Keratinocyte (primary cell): ENCODE results near the gene PARP11. TPM values are rescaled to one million over a fixed set of nuclear protein-coding genes. Genes with fewer than 3 reads are reported as not detected.

ENCODE experiments used
- DNase-seq: peaks from one replicate; pipeline ENCODE4 v3.0.0-alpha.2; 2011; ENCODE audit warnings: low read depth, missing footprints, low spot score
- FAIRE-seq: peaks from 2 replicates; lab custom pipeline; 2011; peaks lifted over from hg19 to GRCh38; lab: Jason Lieb, UNC
- H2AFZ ChIP-seq: 2 replicates; pipeline ENCODE4 v1.6.0; 2012; ENCODE audit warnings: low read length, control low read depth, inconsistent platforms; ENCODE audit not compliant: control insufficient read depth
- H3K27ac ChIP-seq: 2 replicates; pipeline ENCODE4 v1.5.1; 2011; ENCODE audit warnings: low read length; ENCODE audit not compliant: control insufficient read depth, insufficient read depth
- H3K27me3 ChIP-seq: 3 replicates; pipeline ENCODE4 v1.6.0; 2011; ENCODE audit warnings: low read length; ENCODE audit not compliant: control insufficient read depth, insufficient read depth; ENCODE audit errors: extremely low read depth
- H3K36me3 ChIP-seq, 2 experiments: 2 replicates in 1 of 2; 3 replicates in 1 of 2; pipeline ENCODE4 v1.5.1; 2011; ENCODE audit warnings: low read length in 2 of 2, mild to moderate bottlenecking in 1 of 2; ENCODE audit not compliant: control insufficient read depth in 2 of 2, insufficient read depth in 2 of 2; ENCODE audit errors: extremely low read depth in 1 of 2
- H3K4me1 ChIP-seq: 3 replicates; pipeline ENCODE4 v1.5.1; 2011; ENCODE audit warnings: low read length; ENCODE audit not compliant: control insufficient read depth, insufficient read depth; ENCODE audit errors: extremely low read depth
- H3K4me2 ChIP-seq: 3 replicates; pipeline ENCODE4 v1.6.0; 2011; ENCODE audit warnings: low read depth, low read length; ENCODE audit not compliant: control insufficient read depth, insufficient read depth; ENCODE audit errors: extremely low read depth
- H3K4me3 ChIP-seq, 3 experiments: fragments of 200-600 bp in 1 of 3; sonication (generic) in 1 of 3; 2 replicates in 2 of 3; 3 replicates in 1 of 3; pipeline ENCODE4 v1.5.1; 2011 to 2016; ENCODE audit warnings: low read length in 3 of 3, mild to moderate bottlenecking in 3 of 3, control low read depth in 2 of 3, inconsistent platforms in 1 of 3, low read depth in 1 of 3, mixed read lengths in 1 of 3, mixed run types in 1 of 3, moderate library complexity in 1 of 3; ENCODE audit not compliant: control insufficient read depth in 2 of 3, insufficient read depth in 2 of 3; ENCODE audit errors: extremely low read depth in 1 of 3
- H3K79me2 ChIP-seq: 2 replicates; pipeline ENCODE4 v1.6.0; 2012; ENCODE audit warnings: low read length; ENCODE audit not compliant: control insufficient read depth, insufficient read depth
- H3K9ac ChIP-seq: 3 replicates; pipeline ENCODE4 v1.6.0; 2011; ENCODE audit warnings: low read length; ENCODE audit not compliant: control insufficient read depth, insufficient read depth; ENCODE audit errors: extremely low read depth
- H3K9me1 ChIP-seq: 3 replicates; pipeline ENCODE4 v1.6.0; 2011; ENCODE audit warnings: low read length; ENCODE audit not compliant: control insufficient read depth, insufficient read depth; ENCODE audit errors: extremely low read depth
- H3K9me3 ChIP-seq: 2 replicates; pipeline ENCODE4 v1.5.1; 2012; ENCODE audit warnings: low read depth, low read length; ENCODE audit not compliant: control insufficient read depth
- H4K20me1 ChIP-seq: 3 replicates; pipeline ENCODE4 v1.6.0; 2011; ENCODE audit warnings: low read length; ENCODE audit not compliant: control insufficient read depth, insufficient read depth; ENCODE audit errors: extremely low read depth
- EZH2 ChIP-seq: IDR thresholded peaks from one replicate; pipeline ENCODE4 v1.6.1; 2012; ENCODE audit warnings: inconsistent platforms, mild to moderate bottlenecking, low read length, moderate library complexity
- dilution Hi-C: fragments of 300-500 bp; cut with MboI; formaldehyde crosslinking; loops from one replicate; pipeline ENCODE4 v1.7.0; 2020; ENCODE audit warnings: low sequenced_read_pairs; ENCODE audit not compliant: extremely low pct_ligation_motif_present
- polyA plus RNA-seq, 5 experiments: library from polyadenylated mRNA; depleted of rRNA in 3 of 5; stranded (reverse) in 3 of 5; stranded (forward) in 1 of 5; unstranded in 1 of 5; fragments of >200 nt; gene quantifications; 1 replicate in 1 of 5; 2 replicates in 3 of 5; 3 replicates in 1 of 5; pipeline versions ENCODE4 v1.2.1 to v1.2.3, GENCODE V29; 2011 to 2012; ENCODE audit warnings: missing spikeins in 2 of 5, low read depth in 1 of 5, low replicate concordance in 1 of 5
- TF ChIP-seq, protein P1 (sequence below), 3 experiments: IDR thresholded peaks in 1 of 3; conservative IDR thresholded peaks in 1 of 3; optimal IDR thresholded peaks in 1 of 3; 2 replicates in 2 of 3; 3 replicates in 1 of 3; pipeline versions ENCODE3 to v1.5.1; 2011; ENCODE audit warnings: low read length in 3 of 3, mild to moderate bottlenecking in 3 of 3, moderate library complexity in 2 of 3, control low read depth in 1 of 3, inconsistent platforms in 1 of 3; ENCODE audit not compliant: insufficient read depth in 2 of 3; ENCODE audit errors: extremely low read depth in 1 of 3

PARP11 gene
- polyA plus RNA-seq, 1 donor (not counting 4 experiments of a cell fraction or from before 2014, with no cell fraction given) = 5.4 TPM

DNA sequence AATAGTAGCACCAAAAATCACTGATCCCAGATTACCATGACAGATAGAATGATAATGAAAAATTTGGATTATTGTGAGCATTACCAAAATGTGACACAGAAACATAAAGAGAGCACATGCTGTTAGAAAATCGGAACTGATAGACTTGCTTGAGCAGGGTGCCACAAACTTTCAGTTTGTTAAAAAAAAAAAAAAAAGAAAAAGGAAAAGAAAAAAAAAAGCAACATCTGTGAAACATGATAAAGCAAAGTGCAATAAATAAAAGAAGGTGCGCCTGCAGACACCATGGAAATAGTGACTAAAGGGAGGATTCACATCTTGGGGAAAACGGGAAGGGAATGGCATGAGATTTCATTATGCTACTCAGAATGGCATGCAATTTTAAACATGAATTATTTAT is 6.6 kb upstream of the PARP11 start:
- Histone ChIP-seq H3K4me3 (no peak overlapping the region), H2AFZ (no peak overlapping the region), H3K79me2 (no peaks in the 10 kb centered on the region), H3K36me3 (no peaks in the 10 kb centered on the region), H3K4me2 (no peak overlapping the region), H3K9ac (no peak overlapping the region), H3K27ac (no peak overlapping the region), H3K9me1 (no peaks in the 10 kb centered on the region), H3K9me3 (no peaks in the 10 kb centered on the region), H3K4me1 (no peaks in the 10 kb centered on the region), H4K20me1 (no peaks in the 10 kb centered on the region), H3K27me3 (peaks cover 4% of the 10 kb centered on the region)
- DNase-seq (no peak), FAIRE-seq (no peak)
- dilution Hi-C loops = no loop called here
- TF ChIP-seq, protein P1, sequence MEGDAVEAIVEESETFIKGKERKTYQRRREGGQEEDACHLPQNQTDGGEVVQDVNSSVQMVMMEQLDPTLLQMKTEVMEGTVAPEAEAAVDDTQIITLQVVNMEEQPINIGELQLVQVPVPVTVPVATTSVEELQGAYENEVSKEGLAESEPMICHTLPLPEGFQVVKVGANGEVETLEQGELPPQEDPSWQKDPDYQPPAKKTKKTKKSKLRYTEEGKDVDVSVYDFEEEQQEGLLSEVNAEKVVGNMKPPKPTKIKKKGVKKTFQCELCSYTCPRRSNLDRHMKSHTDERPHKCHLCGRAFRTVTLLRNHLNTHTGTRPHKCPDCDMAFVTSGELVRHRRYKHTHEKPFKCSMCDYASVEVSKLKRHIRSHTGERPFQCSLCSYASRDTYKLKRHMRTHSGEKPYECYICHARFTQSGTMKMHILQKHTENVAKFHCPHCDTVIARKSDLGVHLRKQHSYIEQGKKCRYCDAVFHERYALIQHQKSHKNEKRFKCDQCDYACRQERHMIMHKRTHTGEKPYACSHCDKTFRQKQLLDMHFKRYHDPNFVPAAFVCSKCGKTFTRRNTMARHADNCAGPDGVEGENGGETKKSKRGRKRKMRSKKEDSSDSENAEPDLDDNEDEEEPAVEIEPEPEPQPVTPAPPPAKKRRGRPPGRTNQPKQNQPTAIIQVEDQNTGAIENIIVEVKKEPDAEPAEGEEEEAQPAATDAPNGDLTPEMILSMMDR (optimal IDR thresholded peaks at IDR 0.05 in 1 of 3, IDR thresholded peaks at IDR 0.05 in 1 of 3, conservative IDR thresholded peaks at IDR 0.05 in 1 of 3; ENCODE audit: extremely low read depth in 1 of 3, insufficient read depth in 2 of 3, low read length in 3 of 3) = no peak
- no peak for TF ChIP-seq EZH2

DNA sequence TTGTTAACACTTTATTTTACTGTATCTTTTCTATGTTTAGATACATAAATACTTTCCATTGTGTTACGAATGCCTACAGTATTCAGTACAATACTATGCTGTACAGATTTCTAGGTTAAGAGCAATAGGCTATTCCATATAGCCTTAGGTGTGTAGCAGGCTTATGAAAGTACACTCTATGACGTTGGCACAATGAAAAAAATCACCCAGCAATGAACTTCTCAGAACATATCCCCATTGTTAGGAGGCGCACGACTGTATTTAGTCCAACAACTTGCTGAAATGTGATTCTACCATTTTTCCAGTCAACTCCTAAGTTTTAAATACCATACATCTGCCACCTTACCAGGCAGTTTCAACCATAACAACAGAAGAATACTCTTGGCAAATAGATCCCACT is 1.8 kb downstream of the PARP11 start:
- peak overlapping the region in 1 of 3 experiments; percentile 92 for H3K4me3 ChIP-seq
- TF ChIP-seq, protein P1 (optimal IDR thresholded peaks at IDR 0.05 in 1 of 3, IDR thresholded peaks at IDR 0.05 in 1 of 3, conservative IDR thresholded peaks at IDR 0.05 in 1 of 3; ENCODE audit: extremely low read depth in 1 of 3, insufficient read depth in 2 of 3, low read length in 3 of 3) = no peak
- TF ChIP-seq EZH2 = no peak
- H2AFZ ChIP-seq = no peak overlapping the region
- dilution Hi-C loops = no loop called here
- no peaks in the 10 kb centered on the region for H3K36me3 ChIP-seq
- H3K9me3 ChIP-seq = no peaks in the 10 kb centered on the region
- peak overlapping the region; percentile 99 for H3K4me2 ChIP-seq
- peaks cover 11% of the 10 kb centered on the region for H3K4me1 ChIP-seq
- H3K79me2 ChIP-seq = peaks cover 12% of the 10 kb centered on the region
- H3K9ac ChIP-seq = no peak overlapping the region
- DNase-seq (no peak), FAIRE-seq (no peak)
- no peaks in the 10 kb centered on the region for H3K9me1 ChIP-seq
- no peaks in the 10 kb centered on the region for H4K20me1 ChIP-seq
- no peaks in the 10 kb centered on the region for H3K27me3 ChIP-seq
- H3K27ac ChIP-seq = no peak overlapping the region
